ENCODE results near the gene NRCAM.

GRCh38 chr7:108409146-108409545 is 47.1 kb downstream of the NRCAM start:
- TF ChIP-seq EZH2 (IDR thresholded peaks at IDR 0.05; ENCODE audit: insufficient read depth, low read length): no peak
- TF ChIP-seq, protein P1, sequence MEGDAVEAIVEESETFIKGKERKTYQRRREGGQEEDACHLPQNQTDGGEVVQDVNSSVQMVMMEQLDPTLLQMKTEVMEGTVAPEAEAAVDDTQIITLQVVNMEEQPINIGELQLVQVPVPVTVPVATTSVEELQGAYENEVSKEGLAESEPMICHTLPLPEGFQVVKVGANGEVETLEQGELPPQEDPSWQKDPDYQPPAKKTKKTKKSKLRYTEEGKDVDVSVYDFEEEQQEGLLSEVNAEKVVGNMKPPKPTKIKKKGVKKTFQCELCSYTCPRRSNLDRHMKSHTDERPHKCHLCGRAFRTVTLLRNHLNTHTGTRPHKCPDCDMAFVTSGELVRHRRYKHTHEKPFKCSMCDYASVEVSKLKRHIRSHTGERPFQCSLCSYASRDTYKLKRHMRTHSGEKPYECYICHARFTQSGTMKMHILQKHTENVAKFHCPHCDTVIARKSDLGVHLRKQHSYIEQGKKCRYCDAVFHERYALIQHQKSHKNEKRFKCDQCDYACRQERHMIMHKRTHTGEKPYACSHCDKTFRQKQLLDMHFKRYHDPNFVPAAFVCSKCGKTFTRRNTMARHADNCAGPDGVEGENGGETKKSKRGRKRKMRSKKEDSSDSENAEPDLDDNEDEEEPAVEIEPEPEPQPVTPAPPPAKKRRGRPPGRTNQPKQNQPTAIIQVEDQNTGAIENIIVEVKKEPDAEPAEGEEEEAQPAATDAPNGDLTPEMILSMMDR (IDR thresholded peaks at IDR 0.05; ENCODE audit: insufficient read depth, low read depth, low read length): no peak
